Epidermal melanocyte (primary cell): ENCODE results near the gene GOLGA8J.
"Not testable (repeated sequence)": the region's sequence is repeated elsewhere in the genome, so short reads cannot be mapped to it uniquely, and the experiment has no call there.

Source experiments
- DNase-seq: peaks from one replicate; pipeline ENCODE4 v3.0.0; 2011; ENCODE audit warnings: low spot score; ENCODE audit not compliant: insufficient read length

Gene GOLGA8J

DNA sequence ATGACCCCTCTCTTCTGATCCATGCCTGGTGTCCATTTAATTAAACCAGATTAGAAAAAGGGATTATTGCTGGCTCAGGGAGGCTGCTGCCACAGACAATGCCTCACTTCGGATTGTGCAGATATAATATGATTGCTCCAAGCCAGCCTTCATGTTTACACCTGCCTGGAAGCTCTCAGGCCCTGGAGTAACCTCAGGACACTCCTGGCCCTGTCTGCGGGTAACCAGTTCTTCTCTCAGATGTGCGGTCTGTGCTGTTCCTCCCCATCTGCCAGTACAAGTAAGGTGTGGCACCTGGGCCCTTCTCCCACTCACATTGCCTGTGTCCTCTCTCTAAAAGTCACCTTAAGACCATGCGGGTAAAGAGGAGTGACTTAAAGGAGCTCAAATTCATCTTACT lies 8.8 kb upstream of the GOLGA8J start:
- DNase-seq: no peak

DNA sequence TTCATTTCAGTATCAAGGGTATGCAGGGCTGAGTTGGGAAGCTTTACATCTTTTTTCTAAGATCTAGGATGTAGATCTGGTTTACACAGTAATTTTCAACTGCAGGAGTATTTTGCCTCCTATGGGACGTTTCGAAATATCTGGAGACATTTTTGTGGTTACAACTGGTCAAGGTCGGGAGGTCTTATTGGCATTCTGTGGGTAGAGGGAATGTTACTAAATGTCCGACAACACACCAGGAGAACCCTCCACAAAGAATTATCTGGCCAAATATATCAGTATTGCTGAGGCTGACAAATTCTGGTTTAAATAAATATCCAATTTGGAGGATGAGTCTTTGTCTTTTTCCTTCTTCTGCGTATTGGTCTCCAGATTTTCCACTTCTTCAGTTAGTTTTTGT lies 1.9 kb upstream of the GOLGA8J start:
- DNase-seq: not testable (repeated sequence)

DNA sequence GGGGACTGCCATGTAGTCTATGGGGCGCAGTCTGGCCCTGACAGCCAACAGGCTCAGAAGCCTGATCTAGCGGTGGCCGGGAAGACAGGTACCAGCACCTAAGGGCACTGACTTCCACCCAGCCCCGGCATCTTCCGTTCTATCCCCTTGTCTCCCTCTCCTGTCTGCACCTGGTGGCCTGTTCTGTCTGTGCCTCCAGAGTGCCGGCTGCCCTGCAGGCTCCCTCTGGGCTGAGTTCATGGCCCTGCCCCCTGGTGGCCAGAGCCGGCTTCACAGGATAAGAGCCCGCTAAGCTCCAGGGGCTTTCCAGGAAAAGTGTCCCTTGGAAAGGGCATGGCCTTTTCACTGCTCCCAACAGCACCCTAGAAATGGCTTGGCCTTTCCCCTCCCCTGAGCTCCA lies 15.1 kb downstream of the GOLGA8J start:
- DNase-seq: not testable (repeated sequence)

DNA sequence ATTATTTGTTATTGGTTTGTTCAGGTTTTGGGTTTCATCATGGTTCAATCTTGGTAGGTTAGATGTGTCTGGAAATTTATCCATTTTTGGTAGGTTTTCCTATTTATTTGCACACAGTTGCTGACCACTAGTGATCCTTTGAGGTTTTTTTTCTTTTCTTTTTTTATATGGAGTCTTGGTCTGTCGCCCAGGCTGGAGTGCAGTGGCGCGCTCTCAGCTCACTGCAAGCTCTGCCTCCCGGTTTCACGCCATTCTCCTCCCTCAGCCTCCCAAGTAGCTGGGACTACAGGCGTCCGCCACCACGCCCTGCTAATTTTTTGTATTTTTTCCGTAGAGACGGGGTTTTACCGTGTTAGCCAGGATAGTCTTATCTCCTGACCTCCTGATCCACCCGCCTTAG lies 20.1 kb downstream of the GOLGA8J start:
- not testable (repeated sequence) for DNase-seq

DNA sequence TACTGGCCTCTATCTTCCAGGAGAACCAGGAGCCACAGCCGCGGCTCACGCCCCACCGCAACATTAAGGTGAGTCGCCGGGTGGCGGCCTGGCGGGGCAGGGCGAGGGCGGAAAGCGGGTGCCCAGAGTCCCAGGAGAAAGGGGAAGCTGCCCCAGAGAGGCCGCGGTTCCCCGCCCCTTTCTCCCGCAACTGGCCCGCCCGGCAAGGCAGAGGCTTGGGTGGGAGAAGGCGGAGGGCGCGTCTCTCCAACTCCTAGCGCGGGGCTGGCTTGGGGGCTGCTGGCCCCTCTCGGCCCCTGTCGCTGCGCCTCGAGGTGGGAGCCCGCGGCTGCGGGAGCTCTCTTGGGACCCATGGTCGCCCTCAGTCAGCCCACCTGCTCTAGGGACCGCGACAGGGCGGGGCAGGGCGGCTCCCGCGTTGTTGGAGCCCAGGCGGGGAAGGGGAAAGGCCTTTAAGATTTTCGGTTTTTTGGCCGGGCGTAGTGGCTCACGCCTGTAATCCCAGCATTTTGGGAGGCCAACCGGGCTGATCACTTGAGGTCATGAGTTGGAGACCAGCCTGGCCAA lies 21.3 kb downstream of the GOLGA8J start:
- DNase-seq: not testable (repeated sequence)

DNA sequence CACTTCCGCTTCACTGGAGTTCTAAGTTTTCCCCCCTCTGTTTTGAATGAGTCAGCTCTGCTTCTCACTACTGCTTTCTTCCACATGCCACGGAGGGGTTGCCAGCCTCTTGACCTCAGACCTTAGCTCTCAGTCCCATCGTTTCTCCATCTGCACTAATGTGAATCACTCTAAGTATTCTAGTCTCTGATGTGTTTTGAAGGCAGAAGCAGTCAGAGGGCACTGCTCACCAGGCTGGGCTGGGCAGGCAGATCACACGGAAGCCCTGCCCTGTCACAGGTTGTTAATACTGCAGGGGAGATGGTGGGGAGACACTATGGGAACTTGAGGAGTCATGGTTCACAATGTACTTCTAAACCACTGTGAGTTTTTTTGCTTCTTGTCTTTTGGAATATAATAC lies 27.8 kb downstream of the GOLGA8J start:
- not testable (repeated sequence) for DNase-seq

DNA sequence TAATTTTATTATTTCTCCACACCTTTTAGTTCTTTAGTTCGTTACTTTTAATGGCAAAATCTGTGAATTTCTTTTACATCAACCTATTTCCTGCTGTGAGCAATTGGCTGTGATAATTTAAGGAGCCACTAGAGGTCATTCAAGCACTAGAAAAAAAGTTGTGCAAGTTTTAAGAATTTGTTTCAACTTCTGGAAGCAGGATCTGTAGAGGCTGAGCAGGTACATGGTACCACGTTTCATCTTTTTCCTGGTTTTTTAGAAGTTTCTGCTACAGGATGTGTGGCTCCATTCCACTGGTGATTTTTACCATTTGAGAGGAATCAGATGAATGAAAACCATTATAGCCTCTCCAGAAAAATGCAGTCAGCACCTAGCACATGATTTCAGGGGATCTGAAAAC lies 47.3 kb downstream of the GOLGA8J start:
- not testable (repeated sequence) for DNase-seq

DNA sequence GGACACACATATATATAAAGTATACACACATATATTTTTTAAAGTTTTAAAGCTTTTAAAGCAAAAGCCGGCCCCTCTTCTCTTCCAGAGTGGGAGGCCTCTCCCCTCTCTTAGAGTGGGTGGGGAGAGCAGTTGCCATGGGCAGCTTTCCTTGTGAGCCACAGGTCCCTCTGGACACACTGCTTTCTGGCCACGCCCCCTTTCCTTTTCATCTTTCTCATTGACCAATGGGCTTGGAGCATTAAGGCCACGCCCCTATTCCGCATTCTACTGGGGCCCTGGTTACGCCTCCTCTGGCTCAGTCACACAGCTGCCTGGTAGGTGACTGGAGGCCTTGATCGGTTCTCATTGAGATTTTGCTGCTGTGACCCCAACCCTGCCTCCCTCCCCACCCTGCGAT lies 52.0 kb downstream of the GOLGA8J start, which contains the start of gene GOLGA8T:
Gene GOLGA8T (plus strand): TSS at position 301 of the 400 bp plus-strand sequence. CDS start 98 bp downstream, at position 399.
- DNase-seq: not testable (repeated sequence)
